BE2C (cell line): Measurements from ENCODE around the gene EXOC4.

ENCODE experiments used
- DNase-seq: peaks from one replicate; pipeline ENCODE4 v3.0.0-alpha.2; 2020
- H3K27me3 ChIP-seq: fragments of 250-450 bp; sonication (Bioruptor Pico); 2 replicates; pipeline ENCODE4 v1.5.1; 2020; ENCODE audit warnings: mild to moderate bottlenecking
- H3K36me3 ChIP-seq: fragments of 250-450 bp; sonication (Bioruptor Pico); 2 replicates; pipeline ENCODE4 v1.5.1; 2020; ENCODE audit warnings: mild to moderate bottlenecking
- H3K4me1 ChIP-seq: fragments of 250-450 bp; sonication (Bioruptor Pico); 2 replicates; pipeline ENCODE4 v1.5.1; 2020
- H3K4me3 ChIP-seq: 2 replicates; pipeline ENCODE4 v1.5.1; 2011; ENCODE audit warnings: low read depth, low read length
- H3K9me3 ChIP-seq: fragments of 250-450 bp; sonication (Bioruptor Pico); 2 replicates; pipeline ENCODE4 v1.5.1; 2020
- TF ChIP-seq, protein P1 (sequence below): IDR thresholded peaks from 2 replicates; pipeline ENCODE4 v1.5.1; 2012; ENCODE audit warnings: mild to moderate bottlenecking, low read depth, low read length

EXOC4 gene

GRCh38 chr7:133395551-133395950 is 142.7 kb downstream of the EXOC4 start:
- DNase-seq, result no peak
- Histone ChIP-seq H3K4me1 (no peaks in the 10 kb centered on the region; the same call in 1 of the 2 replicates), H3K9me3 (no peaks in the 10 kb centered on the region), H3K27me3 (no peaks in the 10 kb centered on the region), H3K4me3 (no peak overlapping the region), H3K36me3 (no peaks in the 10 kb centered on the region)
- TF ChIP-seq, protein P1, sequence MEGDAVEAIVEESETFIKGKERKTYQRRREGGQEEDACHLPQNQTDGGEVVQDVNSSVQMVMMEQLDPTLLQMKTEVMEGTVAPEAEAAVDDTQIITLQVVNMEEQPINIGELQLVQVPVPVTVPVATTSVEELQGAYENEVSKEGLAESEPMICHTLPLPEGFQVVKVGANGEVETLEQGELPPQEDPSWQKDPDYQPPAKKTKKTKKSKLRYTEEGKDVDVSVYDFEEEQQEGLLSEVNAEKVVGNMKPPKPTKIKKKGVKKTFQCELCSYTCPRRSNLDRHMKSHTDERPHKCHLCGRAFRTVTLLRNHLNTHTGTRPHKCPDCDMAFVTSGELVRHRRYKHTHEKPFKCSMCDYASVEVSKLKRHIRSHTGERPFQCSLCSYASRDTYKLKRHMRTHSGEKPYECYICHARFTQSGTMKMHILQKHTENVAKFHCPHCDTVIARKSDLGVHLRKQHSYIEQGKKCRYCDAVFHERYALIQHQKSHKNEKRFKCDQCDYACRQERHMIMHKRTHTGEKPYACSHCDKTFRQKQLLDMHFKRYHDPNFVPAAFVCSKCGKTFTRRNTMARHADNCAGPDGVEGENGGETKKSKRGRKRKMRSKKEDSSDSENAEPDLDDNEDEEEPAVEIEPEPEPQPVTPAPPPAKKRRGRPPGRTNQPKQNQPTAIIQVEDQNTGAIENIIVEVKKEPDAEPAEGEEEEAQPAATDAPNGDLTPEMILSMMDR, result no peak

- H3K9me3 ChIP-seq, result no peaks in the 10 kb centered on the region
- DNase-seq, result no peak
- H3K36me3 ChIP-seq, result no peaks in the 10 kb centered on the region
- H3K27me3 ChIP-seq, result no peaks in the 10 kb centered on the region
- no peaks in the 10 kb centered on the region; the same call in 1 of the 2 replicates for H3K4me1 ChIP-seq
- TF ChIP-seq, protein P1, result no peak
- no peak overlapping the region for H3K4me3 ChIP-seq
These were observed 145.6 kb downstream of the EXOC4 start for GRCh38 chr7:133398506-133398905.

DNA sequence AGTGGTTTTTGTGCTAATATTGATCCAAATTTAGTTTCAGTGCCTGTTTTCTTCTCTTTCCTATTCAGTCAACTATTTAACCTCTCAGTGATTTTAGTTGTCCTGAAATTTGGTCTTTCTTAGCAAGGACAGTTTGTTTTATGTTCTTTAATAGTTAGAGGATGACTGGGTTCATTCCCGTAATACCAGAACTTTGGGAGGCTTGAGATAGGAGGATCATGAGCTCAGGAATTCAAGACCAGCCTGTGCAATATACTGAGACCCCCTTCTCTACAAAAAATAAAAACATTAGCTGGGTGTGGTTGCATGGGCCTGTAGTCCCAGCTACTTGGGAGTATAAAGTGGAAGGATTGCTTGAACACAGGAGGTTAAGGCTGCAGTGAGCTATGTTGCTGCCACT is 148.3 kb downstream of the EXOC4 start:
- H3K4me1 ChIP-seq, result no peaks in the 10 kb centered on the region; the same call in 1 of the 2 replicates
- TF ChIP-seq, protein P1, result no peak
- no peak for DNase-seq
- H3K36me3 ChIP-seq, result no peaks in the 10 kb centered on the region
- H3K9me3 ChIP-seq, result no peaks in the 10 kb centered on the region
- H3K27me3 ChIP-seq, result no peaks in the 10 kb centered on the region
- H3K4me3 ChIP-seq, result no peak overlapping the region

- TF ChIP-seq, protein P1, result no peak
- Histone ChIP-seq H3K9me3 (no peaks in the 10 kb centered on the region), H3K4me3 (no peak overlapping the region), H3K4me1 (peaks cover 3% of the 10 kb centered on the region; the same call in 1 of the 2 replicates), H3K27me3 (no peaks in the 10 kb centered on the region), H3K36me3 (no peaks in the 10 kb centered on the region)
- no peak for DNase-seq
These were observed 155.3 kb downstream of the EXOC4 start for GRCh38 chr7:133408212-133408611.

- no peak for DNase-seq
- Histone ChIP-seq H3K4me3 (no peak overlapping the region), H3K27me3 (no peaks in the 10 kb centered on the region), H3K36me3 (no peaks in the 10 kb centered on the region), H3K4me1 (peaks cover 3% of the 10 kb centered on the region; the same call in 1 of the 2 replicates), H3K9me3 (no peaks in the 10 kb centered on the region)
- TF ChIP-seq, protein P1, result no peak
These were observed 156.5 kb downstream of the EXOC4 start for GRCh38 chr7:133409421-133409820.

DNA sequence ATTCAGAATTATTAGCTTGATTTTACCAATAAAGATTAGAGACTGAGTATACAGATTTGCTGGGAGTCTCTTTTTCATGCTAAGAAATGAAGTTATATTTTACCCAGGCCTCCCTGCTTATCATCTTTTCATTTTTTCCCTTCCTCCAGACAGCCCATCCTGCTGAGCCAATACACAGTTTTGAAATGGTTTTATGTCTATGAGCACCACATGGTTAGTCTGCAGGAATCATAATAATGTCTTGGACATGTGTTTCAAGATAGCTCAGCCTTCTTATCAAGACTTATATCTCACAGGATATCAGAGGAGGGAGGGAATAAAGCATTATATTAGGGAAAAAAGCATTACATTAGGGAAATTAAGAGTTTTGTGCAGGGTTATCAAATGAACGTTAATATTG is 157.1 kb downstream of the EXOC4 start:
- Histone ChIP-seq H3K4me1 (peaks cover 3% of the 10 kb centered on the region; the same call in 1 of the 2 replicates), H3K27me3 (no peaks in the 10 kb centered on the region), H3K9me3 (no peaks in the 10 kb centered on the region), H3K36me3 (no peaks in the 10 kb centered on the region), H3K4me3 (no peak overlapping the region)
- no peak for DNase-seq
- TF ChIP-seq, protein P1, result no peak
